HCT116 (cell line): ENCODE data around the gene SHTN1. TPM values are rescaled to one million over a fixed set of nuclear protein-coding genes. Genes with fewer than 3 reads are reported as not detected.

Experiments used
- ATAC-seq: fragments of 200-7000 bp; cut with Tn5 transposase; 2 replicates; pipeline ENCODE4 v1.9.1; 2020; ENCODE audit warnings: mild to moderate bottlenecking, moderate library complexity
- BruUV-seq: library from RNA; stranded (reverse); fragments of 400-500 nt; replicated peaks from 2 replicates; lab custom pipeline; 2021; lab: Mats Ljungman, UMichigan
- CTCF ChIA-PET: fragments of 300-600 bp; sonication (Branson Sonifier 250); formaldehyde crosslinking; loops from one replicate; lab custom pipeline; 2021; ENCODE audit warnings: antibody characterized with exemption; lab: Charles Lee
- POLR2A ChIA-PET: fragments of 300-600, 350-600 bp; sonication (Branson Sonifier 250); formaldehyde crosslinking; loops from one replicate; lab custom pipeline; 2021; ENCODE audit warnings: antibody characterized with exemption; lab: Charles Lee
- RAD21 ChIA-PET, 2 experiments: fragments of 300-600 bp; sonication (Branson Sonifier 250); formaldehyde crosslinking; loops; one replicate each; lab custom pipeline; 2023; ENCODE audit warnings: low total read pairs in 2 of 2; ENCODE audit not compliant: uncharacterized antibody in 2 of 2, unreplicated experiment in 2 of 2, low non-redundant PET in 1 of 2; lab: Charles Lee
- DNase-seq: peaks from one replicate; pipeline ENCODE4 v3.0.0-alpha.2; 2010; ENCODE audit warnings: low read depth, low spot score
- H2AFZ ChIP-seq: fragments of 200-600 bp; shearing (Covaris generic), sonication (generic); 2 replicates; pipeline ENCODE4 v1.6.1; 2017; ENCODE audit warnings: low read depth, mixed run types, mixed read lengths, antibody characterized with exemption, low read length; ENCODE audit not compliant: poor library complexity, severe bottlenecking
- H3K27ac ChIP-seq: 2 replicates; pipeline ENCODE4 v1.5.1; 2012; ENCODE audit warnings: low read depth, low read length
- H3K27me3 ChIP-seq: fragments of 200-600 bp; sonication (generic); 2 replicates; pipeline ENCODE4 v1.6.1; 2016; ENCODE audit warnings: mixed run types, low read length, mixed read lengths; ENCODE audit not compliant: insufficient read depth
- H3K36me3 ChIP-seq, 2 experiments: fragments of 200-500 bp in 1 of 2; fragments of 200-600 bp in 1 of 2; sonication (Bioruptor generic) in 1 of 2; sonication (generic) in 1 of 2; 2 replicates each; pipeline versions ENCODE4 v1.5.1 to v1.6.1; 2014 to 2016; ENCODE audit warnings: low read length in 2 of 2, inconsistent platforms in 1 of 2, mixed read lengths in 1 of 2, mixed run types in 1 of 2; ENCODE audit not compliant: insufficient read depth in 2 of 2, control insufficient read depth in 1 of 2
- H3K4me1 ChIP-seq, 2 experiments: fragments of 200-600 bp in 1 of 2; sonication (generic) in 1 of 2; 2 replicates each; pipeline versions ENCODE4 v1.5.1 to v1.6.1; 2012 to 2017; ENCODE audit warnings: low read length in 2 of 2, inconsistent platforms in 1 of 2, mild to moderate bottlenecking in 1 of 2, mixed read lengths in 1 of 2, mixed run types in 1 of 2, moderate library complexity in 1 of 2; ENCODE audit not compliant: insufficient read depth in 2 of 2, control insufficient read depth in 1 of 2
- H3K4me2 ChIP-seq: fragments of 200-600 bp; sonication (generic); 2 replicates; pipeline ENCODE4 v1.6.1; 2017; ENCODE audit warnings: mixed run types, low read length, mixed read lengths
- H3K4me3 ChIP-seq, 2 experiments: fragments of 200-600 bp in 1 of 2; sonication (generic) in 1 of 2; replicated peaks in 1 of 2; 2 replicates each; pipeline ENCODE4 v1.5.1; 2011 to 2016; ENCODE audit warnings: low read length in 2 of 2, control low read depth in 1 of 2, low read depth in 1 of 2, mild to moderate bottlenecking in 1 of 2, mixed read lengths in 1 of 2, mixed run types in 1 of 2
- H3K79me2 ChIP-seq: fragments of 200-600 bp; sonication (generic); 2 replicates; pipeline ENCODE4 v1.6.1; 2017; ENCODE audit warnings: mild to moderate bottlenecking, mixed run types, low read length, moderate library complexity, mixed read lengths; ENCODE audit not compliant: insufficient read depth
- H3K9ac ChIP-seq: fragments of 200-600 bp; sonication (generic); 2 replicates; pipeline ENCODE4 v1.6.1; 2016; ENCODE audit warnings: low read length, mixed read lengths
- H3K9me2 ChIP-seq: fragments of 200-600 bp; sonication (generic), shearing (Covaris generic); 2 replicates; pipeline ENCODE4 v1.6.1; 2017; ENCODE audit warnings: mixed run types, mild to moderate bottlenecking, moderate library complexity; ENCODE audit not compliant: insufficient read depth
- H3K9me3 ChIP-seq, 2 experiments: fragments of 200-500 bp in 1 of 2; fragments of 200-600 bp in 1 of 2; sonication (Bioruptor generic) in 1 of 2; sonication (generic) in 1 of 2; 2 replicates each; pipeline ENCODE4 v1.6.1; 2014 to 2017; ENCODE audit warnings: low read length in 2 of 2, mixed read lengths in 2 of 2, inconsistent platforms in 1 of 2, low read depth in 1 of 2, mild to moderate bottlenecking in 1 of 2, mixed run types in 1 of 2, moderate library complexity in 1 of 2; ENCODE audit not compliant: control insufficient read depth in 1 of 2, insufficient read depth in 1 of 2
- H4K20me1 ChIP-seq: fragments of 200-600 bp; sonication (generic), shearing (Covaris generic); 2 replicates; pipeline ENCODE4 v1.6.1; 2017; ENCODE audit warnings: mixed run types, mild to moderate bottlenecking, moderate library complexity; ENCODE audit not compliant: insufficient read depth
- ATF3 ChIP-seq: IDR thresholded peaks from 2 replicates; pipeline ENCODE4 v1.6.1; 2012
- CBX3 ChIP-seq: IDR thresholded peaks from 2 replicates; pipeline ENCODE4 v1.6.1; 2012; ENCODE audit warnings: low read depth
- CEBPB ChIP-seq: IDR thresholded peaks from 2 replicates; pipeline ENCODE4 v1.6.1; 2012; ENCODE audit warnings: low read depth
- CTCF ChIP-seq, 3 experiments: fragments of 200-600 bp in 1 of 3; sonication (generic) in 1 of 3; IDR thresholded peaks in 2 of 3; conservative IDR thresholded peaks in 1 of 3; 2 replicates each; pipeline ENCODE4 v1.5.1; 2012 to 2017; ENCODE audit warnings: low read depth in 2 of 3, low read length in 2 of 3, antibody characterized with exemption in 1 of 3, borderline replicate concordance in 1 of 3, control low read depth in 1 of 3, mild to moderate bottlenecking in 1 of 3, mixed read lengths in 1 of 3, mixed run types in 1 of 3, moderate library complexity in 1 of 3; ENCODE audit not compliant: insufficient read depth in 1 of 3
- EGR1 ChIP-seq: IDR thresholded peaks from 2 replicates; pipeline ENCODE4 v1.6.1; 2012; ENCODE audit warnings: low read depth
- ELF1 ChIP-seq: IDR thresholded peaks from 2 replicates; pipeline ENCODE4 v1.6.1; 2012; ENCODE audit warnings: low read depth, borderline replicate concordance
- EZH2phosphoT487 ChIP-seq: fragments of 200-600 bp; IDR thresholded peaks from 2 replicates; pipeline ENCODE4 v1.6.1; 2018; ENCODE audit warnings: antibody characterized with exemption, borderline replicate concordance
- FOSL1 ChIP-seq: IDR thresholded peaks from 2 replicates; pipeline ENCODE4 v1.6.1; 2012; ENCODE audit warnings: low read depth
- MAX ChIP-seq: IDR thresholded peaks from 2 replicates; pipeline ENCODE4 v1.6.1; 2012
- POLR2AphosphoS5 ChIP-seq: IDR thresholded peaks from 2 replicates; pipeline ENCODE4 v1.6.1; 2011; ENCODE audit warnings: mild to moderate bottlenecking, low read depth, low read length, moderate library complexity
- REST ChIP-seq: IDR thresholded peaks from 2 replicates; pipeline ENCODE4 v1.6.1; 2012; ENCODE audit warnings: low read depth
- SIN3A ChIP-seq: IDR thresholded peaks from 2 replicates; pipeline ENCODE4 v1.6.1; 2012; ENCODE audit warnings: low read depth
- SP1 ChIP-seq: IDR thresholded peaks from 2 replicates; pipeline ENCODE4 v1.6.1; 2012; ENCODE audit warnings: low read depth
- SRF ChIP-seq: IDR thresholded peaks from 2 replicates; pipeline ENCODE4 v1.6.1; 2012; ENCODE audit warnings: low read depth
- TCF7L2 ChIP-seq: IDR thresholded peaks from 2 replicates; pipeline ENCODE4 v1.7.0; 2011; ENCODE audit warnings: borderline replicate concordance, inconsistent platforms; ENCODE audit not compliant: insufficient read depth, insufficient read length; ENCODE audit errors: extremely low read depth
- YY1 ChIP-seq: IDR thresholded peaks from 2 replicates; pipeline ENCODE4 v1.6.1; 2011; ENCODE audit warnings: low read length, low read depth, moderate library complexity, mild to moderate bottlenecking; ENCODE audit not compliant: insufficient replicate concordance; ENCODE audit errors: extremely low read depth
- ZBTB33 ChIP-seq: IDR thresholded peaks from 2 replicates; pipeline ENCODE4 v1.6.1; 2011; ENCODE audit warnings: mild to moderate bottlenecking, low read length, moderate library complexity; ENCODE audit not compliant: insufficient replicate concordance; ENCODE audit errors: extremely low read depth
- ZFX ChIP-seq: fragments of 450-650 bp; IDR thresholded peaks from 2 replicates; pipeline ENCODE4 v1.6.1; 2017
- ZNF274 ChIP-seq: fragments of 200-500 bp; sonication (Bioruptor generic); IDR thresholded peaks from 2 replicates; pipeline ENCODE4 v1.6.1; 2014; ENCODE audit warnings: mild to moderate bottlenecking, low read depth, low read length, inconsistent platforms
- intact Hi-C: fragments of 100-400 bp; cut with micrococcal nuclease; formaldehyde crosslinking; loops from 2 replicates; pipeline ENCODE4 v1.10.0; 2022
- total RNA-seq: library from RNA; stranded (reverse); gene quantifications from one replicate; pipeline ENCODE4 v1.2.1, GENCODE V29; 2021; ENCODE audit not compliant: unreplicated experiment

Gene SHTN1
- total RNA-seq, 1 experiment from 2014 or later = 64.0 TPM

GRCh38 chr10:116990276-116990800, 14.6 kb downstream of the SHTN1 start:
- Histone ChIP-seq H2AFZ (no peak overlapping the region), H4K20me1 (peaks cover 14% of the 10 kb centered on the region; the same call in 1 of the 2 replicates), H3K9ac (no peak overlapping the region), H3K9me3 (no peaks in the 10 kb centered on the region), H3K36me3 (no peaks in the 10 kb centered on the region), H3K4me2 (no peak overlapping the region), H3K79me2 (peaks cover 94% of the 10 kb centered on the region), H3K4me1 (0 out of 4 replicates have a peak, but pooled peaks cover 0 to 4% of the 10 kb centered on the region in 2 experiments), H3K27me3 (no peaks in the 10 kb centered on the region), H3K9me2 (no peaks in the 10 kb centered on the region), H3K4me3 (no peak overlapping the region), H3K27ac (no peak overlapping the region)
- no peak for DNase-seq
- BruUV-seq = no TSS peak
- ATAC-seq = no peak
- POLR2A ChIA-PET = interaction anchor here (1.3 kb wide), 1 partner anchor 14 kb away, joined by 4 read pairs; the partner anchor contains the start of gene SHTN1
- intact Hi-C loops = no loop called here
- RAD21 ChIA-PET = no interaction called here
- CTCF ChIA-PET = no interaction called here
- no peak for TF ChIP-seq CEBPB
- TF ChIP-seq EGR1 = no peak
- no peak for TF ChIP-seq EZH2phosphoT487
- TF ChIP-seq ZNF274 = no peak
- no peak for TF ChIP-seq SP1
- TF ChIP-seq SIN3A = no peak
- no peak for TF ChIP-seq CBX3
- TF ChIP-seq ATF3 = no peak
- no peak for TF ChIP-seq ZFX
- TF ChIP-seq TCF7L2 = no peak
- no peak for TF ChIP-seq CTCF (IDR thresholded peaks at IDR 0.05 in 2 of 3, conservative IDR thresholded peaks at IDR 0.05 in 1 of 3; ENCODE audit: borderline replicate concordance in 1 of 3, insufficient read depth in 1 of 3, low read depth in 2 of 3, low read length in 2 of 3)
- TF ChIP-seq SRF = no peak
- no peak for TF ChIP-seq FOSL1
- TF ChIP-seq MAX = no peak
- TF ChIP-seq ZBTB33 = no peak
- no peak for TF ChIP-seq POLR2AphosphoS5
- TF ChIP-seq YY1 = no peak
- no peak for TF ChIP-seq ELF1
- TF ChIP-seq REST = no peak
